Muscle layer of colon (tissue), 2 donors: ENCODE data around the gene OR2T6.

ENCODE experiments used
- H3K27ac ChIP-seq: one replicate; pipeline ENCODE4 v1.7.0; 2013; ENCODE audit warnings: low read depth, mild to moderate bottlenecking, low read length, moderate library complexity
- H3K27me3 ChIP-seq, 2 donors: one replicate each; pipeline ENCODE4 v1.7.0; 2013; ENCODE audit warnings: low read length in 2 of 2, mild to moderate bottlenecking in 2 of 2; ENCODE audit not compliant: insufficient read depth in 2 of 2, control insufficient read depth in 1 of 2
- H3K36me3 ChIP-seq: one replicate; pipeline ENCODE4 v1.7.0; 2013; ENCODE audit warnings: mild to moderate bottlenecking, low read length; ENCODE audit not compliant: insufficient read depth
- H3K4me1 ChIP-seq: one replicate; pipeline ENCODE4 v1.7.0; 2013; ENCODE audit warnings: mild to moderate bottlenecking, low read length; ENCODE audit not compliant: insufficient read depth
- H3K4me3 ChIP-seq, 2 donors: one replicate each; pipeline ENCODE4 v1.7.0; 2013; ENCODE audit warnings: low read length in 2 of 2, low read depth in 1 of 2, mild to moderate bottlenecking in 1 of 2, moderate library complexity in 1 of 2
- H3K9ac ChIP-seq: one replicate; pipeline ENCODE4 v1.7.0; 2013; ENCODE audit warnings: low read length
- H3K9me3 ChIP-seq: one replicate; pipeline ENCODE4 v1.7.0; 2013; ENCODE audit warnings: mild to moderate bottlenecking, low read length
- donor health status: abdominal sarcoma.
- donor health status: Adenocarcinoma of cecum.

The OR2T6 gene, protein sequence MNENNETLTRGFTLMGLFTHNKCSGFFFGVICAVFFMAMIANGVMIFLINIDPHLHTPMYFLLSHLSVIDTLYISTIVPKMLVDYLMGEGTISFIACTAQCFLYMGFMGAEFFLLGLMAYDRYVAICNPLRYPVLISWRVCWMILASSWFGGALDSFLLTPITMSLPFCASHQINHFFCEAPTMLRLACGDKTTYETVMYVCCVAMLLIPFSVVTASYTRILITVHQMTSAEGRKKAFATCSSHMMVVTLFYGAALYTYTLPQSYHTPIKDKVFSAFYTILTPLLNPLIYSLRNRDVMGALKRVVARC

DNA sequence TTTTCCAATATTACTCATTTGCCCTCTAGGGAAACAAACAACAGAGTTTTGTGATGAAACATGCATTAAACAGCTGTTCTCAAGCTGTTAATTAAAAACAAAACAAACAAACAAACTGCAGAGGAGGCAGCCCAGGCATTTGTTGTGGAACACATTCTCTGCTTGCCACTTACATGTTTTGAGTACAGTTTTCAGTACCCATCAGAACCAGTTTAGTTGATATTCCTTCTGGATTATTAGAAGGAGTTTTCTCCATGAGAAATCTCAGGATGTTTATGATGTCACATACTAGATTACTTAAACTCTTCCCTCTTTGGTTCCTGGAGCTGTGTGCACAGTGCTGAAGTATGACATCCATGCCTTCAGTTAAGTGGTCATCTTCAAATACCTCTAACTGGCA, at the start of gene OR2T6:
TSS of gene OR2T6 (plus strand) at position 301 of the 400 bp plus-strand sequence. CDS start 11,863 bp downstream, outside the sequence.
- no peak within 1 kb of the TSS for H3K4me3 ChIP-seq
- no peaks in the 10 kb centered on the region for H3K27me3 ChIP-seq
- no peak within 1 kb of the TSS for H3K27ac ChIP-seq
- no peaks in the 10 kb centered on the region for H3K4me1 ChIP-seq
- H3K36me3 ChIP-seq: no peaks in the 10 kb centered on the region
- no peak within 1 kb of the TSS for H3K9ac ChIP-seq
- no peaks in the 10 kb centered on the region for H3K9me3 ChIP-seq

- H3K9ac ChIP-seq: no peak overlapping the region
- no peaks in the 10 kb centered on the region for H3K27me3 ChIP-seq
- no peaks in the 10 kb centered on the region for H3K4me1 ChIP-seq
- H3K27ac ChIP-seq: no peak overlapping the region
- H3K4me3 ChIP-seq: no peak overlapping the region
- H3K36me3 ChIP-seq: no peaks in the 10 kb centered on the region
- no peaks in the 10 kb centered on the region for H3K9me3 ChIP-seq
Observed at GRCh38 chr1:248343451-248343850, 32.1 kb upstream of the OR2T6 start.

DNA sequence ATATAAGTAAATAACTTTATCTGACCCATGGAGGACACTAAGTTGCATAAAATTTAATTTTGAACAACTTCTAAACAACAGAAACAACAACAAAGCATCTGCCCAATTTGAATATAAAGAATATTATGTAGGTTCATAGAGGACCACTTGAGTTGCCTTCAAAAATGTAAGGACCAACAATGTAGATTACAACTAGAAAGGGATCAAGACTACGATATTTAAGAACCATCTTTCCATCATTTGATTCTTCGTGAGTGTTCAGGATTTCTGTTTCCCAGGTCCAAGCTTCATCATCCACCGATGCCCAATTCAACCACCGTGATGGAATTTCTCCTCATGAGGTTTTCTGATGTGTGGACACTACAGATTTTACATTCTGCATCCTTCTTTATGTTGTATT, 27.1 kb upstream of the OR2T6 start, which contains the start of gene OR14C36:
TSS of gene OR14C36 (plus strand) at position 301 of the 400 bp plus-strand sequence. CDS start at position 301, 0 bp downstream.
- Histone ChIP-seq H3K27ac (no peak within 1 kb of the TSS), H3K27me3 (no peaks in the 10 kb centered on the region), H3K9me3 (no peaks in the 10 kb centered on the region), H3K9ac (no peak within 1 kb of the TSS), H3K4me1 (no peaks in the 10 kb centered on the region), H3K36me3 (no peaks in the 10 kb centered on the region), H3K4me3 (no peak within 1 kb of the TSS)

GRCh38 chr1:248359415-248359814, 16.1 kb upstream of the OR2T6 start:
- Histone ChIP-seq H3K27ac (no peak overlapping the region), H3K4me3 (no peak overlapping the region), H3K4me1 (no peaks in the 10 kb centered on the region), H3K9me3 (no peaks in the 10 kb centered on the region), H3K9ac (no peak overlapping the region), H3K27me3 (no peaks in the 10 kb centered on the region), H3K36me3 (no peaks in the 10 kb centered on the region)

DNA sequence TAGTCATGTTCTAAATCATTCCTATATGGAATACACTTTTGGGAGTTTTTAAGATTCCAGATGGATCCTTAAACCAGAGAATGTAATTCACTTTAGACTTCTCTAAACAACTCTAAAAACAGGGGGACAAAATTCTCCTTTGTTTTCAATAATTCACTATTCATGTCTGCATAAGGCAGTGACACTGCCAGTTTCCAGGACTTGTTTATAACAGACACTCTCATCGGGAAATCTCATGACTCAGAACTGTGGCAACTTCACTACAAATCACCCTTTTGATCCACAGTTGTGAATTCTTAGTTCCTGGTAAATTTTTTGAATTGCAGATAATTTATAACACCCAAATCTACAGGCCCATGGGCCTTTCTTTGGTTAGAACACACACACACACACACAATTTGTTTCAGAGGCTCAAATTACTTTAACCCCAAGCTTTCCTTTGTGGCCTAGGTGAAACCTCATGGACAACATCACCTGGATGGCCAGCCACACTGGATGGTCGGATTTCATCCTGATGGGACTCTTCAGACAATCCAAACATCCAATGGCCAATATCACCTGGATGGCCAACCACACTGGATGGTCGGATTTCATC, 14.3 kb upstream of the OR2T6 start, which contains the start of gene OR2T4:
TSS of gene OR2T4 (plus strand) at position 545 of the 595 bp plus-strand sequence. CDS start at position 545, 0 bp downstream.
- no peaks in the 10 kb centered on the region for H3K4me1 ChIP-seq
- H3K27ac ChIP-seq: no peak within 1 kb of the TSS
- no peaks in the 10 kb centered on the region for H3K9me3 ChIP-seq
- H3K9ac ChIP-seq: no peak within 1 kb of the TSS
- no peak within 1 kb of the TSS for H3K4me3 ChIP-seq
- no peaks in the 10 kb centered on the region for H3K27me3 ChIP-seq
- no peaks in the 10 kb centered on the region for H3K36me3 ChIP-seq

- Histone ChIP-seq H3K9ac (no peak overlapping the region), H3K27ac (no peak overlapping the region), H3K4me3 (no peak overlapping the region), H3K27me3 (no peaks in the 10 kb centered on the region), H3K36me3 (no peaks in the 10 kb centered on the region), H3K4me1 (no peaks in the 10 kb centered on the region), H3K9me3 (no peaks in the 10 kb centered on the region)
Observed at GRCh38 chr1:248366609-248367008, 8.9 kb upstream of the OR2T6 start.

GRCh38 chr1:248372394-248372793, 3.2 kb upstream of the OR2T6 start:
- Histone ChIP-seq H3K9ac (no peak overlapping the region), H3K4me3 (no peak overlapping the region), H3K9me3 (no peaks in the 10 kb centered on the region), H3K27me3 (no peaks in the 10 kb centered on the region), H3K4me1 (no peaks in the 10 kb centered on the region), H3K36me3 (no peaks in the 10 kb centered on the region), H3K27ac (no peak overlapping the region)

DNA sequence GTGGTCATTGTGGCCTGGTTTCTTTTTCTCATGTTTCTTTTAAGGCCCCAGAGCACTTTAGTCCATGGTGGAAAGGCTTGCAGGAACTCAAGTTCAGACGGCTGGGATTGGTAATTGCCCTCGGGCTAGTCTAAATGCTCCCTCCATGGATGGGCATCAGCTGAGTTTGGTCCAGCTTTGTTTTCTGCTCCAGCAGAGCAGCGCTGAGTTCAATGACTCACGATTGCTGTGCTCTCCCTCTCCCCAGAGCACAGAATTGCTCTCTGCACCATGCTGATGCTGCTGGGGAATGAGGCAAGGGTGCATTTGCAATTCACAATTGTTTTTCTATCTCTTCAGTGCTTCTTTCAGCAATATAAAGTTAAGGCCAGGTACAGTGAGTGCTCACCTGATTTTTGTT, 1.8 kb upstream of the OR2T6 start:
- Histone ChIP-seq H3K9me3 (no peaks in the 10 kb centered on the region), H3K27ac (no peak overlapping the region), H3K9ac (no peak overlapping the region), H3K4me1 (no peaks in the 10 kb centered on the region), H3K27me3 (no peaks in the 10 kb centered on the region), H3K4me3 (no peak overlapping the region), H3K36me3 (no peaks in the 10 kb centered on the region)

DNA sequence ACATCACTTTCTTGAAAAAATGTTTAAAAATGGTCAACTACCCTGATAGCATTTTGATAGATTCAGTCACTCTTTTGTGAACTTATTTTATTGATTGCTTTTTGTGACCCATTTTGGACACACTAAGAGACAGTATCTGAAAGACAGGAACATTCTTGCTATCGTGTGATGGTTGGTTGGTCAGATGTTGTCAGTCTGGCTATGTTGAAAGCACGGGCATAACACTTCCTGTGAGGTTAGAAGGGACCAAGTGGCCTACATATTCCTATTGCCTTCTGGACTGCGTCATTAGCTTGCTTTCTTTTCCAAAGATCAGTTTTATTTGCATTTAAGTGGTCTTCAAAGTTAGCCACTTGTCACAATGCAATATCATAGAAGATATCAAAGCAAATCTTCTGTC, 1.4 kb downstream of the OR2T6 start:
- no peaks in the 10 kb centered on the region for H3K36me3 ChIP-seq
- no peaks in the 10 kb centered on the region for H3K9me3 ChIP-seq
- H3K4me3 ChIP-seq: no peak overlapping the region
- no peak overlapping the region for H3K9ac ChIP-seq
- no peak overlapping the region for H3K27ac ChIP-seq
- H3K27me3 ChIP-seq: no peaks in the 10 kb centered on the region
- no peaks in the 10 kb centered on the region for H3K4me1 ChIP-seq

GRCh38 chr1:248380854-248381253, 5.3 kb downstream of the OR2T6 start:
- H3K4me3 ChIP-seq: no peak overlapping the region
- H3K9me3 ChIP-seq: no peaks in the 10 kb centered on the region
- no peak overlapping the region for H3K27ac ChIP-seq
- H3K36me3 ChIP-seq: no peaks in the 10 kb centered on the region
- no peak overlapping the region for H3K9ac ChIP-seq
- H3K4me1 ChIP-seq: no peaks in the 10 kb centered on the region
- no peaks in the 10 kb centered on the region for H3K27me3 ChIP-seq

DNA sequence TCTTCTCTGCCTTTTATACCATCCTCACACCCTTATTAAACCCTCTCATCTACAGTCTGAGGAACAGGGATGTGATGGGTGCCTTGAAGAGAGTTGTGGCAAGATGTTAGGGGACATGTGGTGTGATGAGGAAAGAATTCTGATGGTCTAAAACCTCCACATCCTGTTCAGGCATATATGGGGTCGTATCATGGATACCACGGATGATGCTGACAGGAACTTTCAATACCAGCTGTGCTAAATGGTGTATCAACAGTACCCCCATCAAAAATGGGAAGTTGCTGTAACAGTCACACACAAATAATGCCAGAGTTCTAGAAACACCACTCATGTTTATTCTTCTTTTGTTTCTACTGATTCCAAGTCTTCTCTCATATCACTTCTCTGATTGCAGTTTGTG, 12.9 kb downstream of the OR2T6 start:
- H3K36me3 ChIP-seq: no peaks in the 10 kb centered on the region
- H3K4me1 ChIP-seq: no peaks in the 10 kb centered on the region
- no peaks in the 10 kb centered on the region for H3K9me3 ChIP-seq
- H3K27ac ChIP-seq: no peak overlapping the region
- no peak overlapping the region for H3K4me3 ChIP-seq
- H3K27me3 ChIP-seq: no peaks in the 10 kb centered on the region
- H3K9ac ChIP-seq: no peak overlapping the region

GRCh38 chr1:248393050-248393449, 17.5 kb downstream of the OR2T6 start:
- no peak overlapping the region for H3K27ac ChIP-seq
- H3K4me1 ChIP-seq: no peaks in the 10 kb centered on the region
- no peak overlapping the region for H3K4me3 ChIP-seq
- no peak overlapping the region for H3K9ac ChIP-seq
- H3K9me3 ChIP-seq: no peaks in the 10 kb centered on the region
- H3K36me3 ChIP-seq: no peaks in the 10 kb centered on the region
- H3K27me3 ChIP-seq: no peaks in the 10 kb centered on the region
